ENCODE measurements around the gene LMF1.
"Not testable (repeated sequence)": the region's sequence is repeated elsewhere in the genome, so short reads cannot be mapped to it uniquely, and the experiment has no call there.

Gene LMF1

DNA sequence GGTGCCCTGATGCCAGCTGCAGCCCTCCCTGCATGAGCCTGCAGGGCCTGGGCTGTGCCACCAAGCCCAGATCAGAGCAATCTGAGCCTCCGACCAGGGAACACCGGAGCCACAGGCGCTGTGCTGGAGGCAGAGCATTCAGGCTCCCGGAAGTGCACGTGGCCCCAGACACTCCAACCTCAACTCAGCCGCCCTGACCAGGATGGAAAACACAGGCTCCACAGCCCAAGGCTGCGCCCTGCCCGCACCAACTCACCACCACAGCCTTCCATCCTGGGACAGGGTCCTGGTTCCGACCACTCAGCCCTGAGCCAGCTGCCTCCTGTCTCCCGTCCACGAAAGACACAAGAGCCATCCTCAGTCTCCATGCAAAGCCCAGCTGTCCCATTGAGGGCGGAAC is 18.5 kb downstream of the LMF1 start:
- DNase-seq (ENCODE audit: low spot score), result no peak
- TF ChIP-seq, protein P1, sequence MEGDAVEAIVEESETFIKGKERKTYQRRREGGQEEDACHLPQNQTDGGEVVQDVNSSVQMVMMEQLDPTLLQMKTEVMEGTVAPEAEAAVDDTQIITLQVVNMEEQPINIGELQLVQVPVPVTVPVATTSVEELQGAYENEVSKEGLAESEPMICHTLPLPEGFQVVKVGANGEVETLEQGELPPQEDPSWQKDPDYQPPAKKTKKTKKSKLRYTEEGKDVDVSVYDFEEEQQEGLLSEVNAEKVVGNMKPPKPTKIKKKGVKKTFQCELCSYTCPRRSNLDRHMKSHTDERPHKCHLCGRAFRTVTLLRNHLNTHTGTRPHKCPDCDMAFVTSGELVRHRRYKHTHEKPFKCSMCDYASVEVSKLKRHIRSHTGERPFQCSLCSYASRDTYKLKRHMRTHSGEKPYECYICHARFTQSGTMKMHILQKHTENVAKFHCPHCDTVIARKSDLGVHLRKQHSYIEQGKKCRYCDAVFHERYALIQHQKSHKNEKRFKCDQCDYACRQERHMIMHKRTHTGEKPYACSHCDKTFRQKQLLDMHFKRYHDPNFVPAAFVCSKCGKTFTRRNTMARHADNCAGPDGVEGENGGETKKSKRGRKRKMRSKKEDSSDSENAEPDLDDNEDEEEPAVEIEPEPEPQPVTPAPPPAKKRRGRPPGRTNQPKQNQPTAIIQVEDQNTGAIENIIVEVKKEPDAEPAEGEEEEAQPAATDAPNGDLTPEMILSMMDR (IDR thresholded peaks at IDR 0.05; ENCODE audit: extremely low read depth, missing control alignments), result no peak

- TF ChIP-seq, protein P1 (IDR thresholded peaks at IDR 0.05; ENCODE audit: extremely low read depth, missing control alignments), result no peak
- DNase-seq (ENCODE audit: low spot score), result no peak
Observed at GRCh38 chr16:951660-952301, 19.0 kb downstream of the LMF1 start.

GRCh38 chr16:950733-951573 is 19.8 kb downstream of the LMF1 start:
- DNase-seq (ENCODE audit: low spot score), result not testable (repeated sequence)

DNA sequence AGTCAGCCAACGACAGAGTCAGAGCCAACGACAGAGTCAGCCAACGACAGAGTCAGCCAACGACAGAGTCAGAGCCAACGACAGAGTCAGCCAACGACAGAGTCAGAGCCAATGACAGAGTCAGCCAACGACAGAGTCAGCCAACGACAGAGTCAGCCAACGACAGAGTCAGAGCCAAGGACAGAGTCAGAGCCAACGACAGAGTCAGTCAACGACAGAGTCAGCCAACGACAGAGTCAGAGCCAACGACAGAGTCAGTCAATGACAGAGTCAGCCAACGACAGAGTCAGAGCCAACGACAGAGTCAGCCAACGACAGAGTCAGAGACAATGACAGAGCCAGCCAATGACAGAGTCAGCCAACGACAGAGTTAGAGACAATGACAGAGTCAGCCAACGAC is 22.0 kb downstream of the LMF1 start:
- not testable (repeated sequence) for DNase-seq (ENCODE audit: low spot score)

DNA sequence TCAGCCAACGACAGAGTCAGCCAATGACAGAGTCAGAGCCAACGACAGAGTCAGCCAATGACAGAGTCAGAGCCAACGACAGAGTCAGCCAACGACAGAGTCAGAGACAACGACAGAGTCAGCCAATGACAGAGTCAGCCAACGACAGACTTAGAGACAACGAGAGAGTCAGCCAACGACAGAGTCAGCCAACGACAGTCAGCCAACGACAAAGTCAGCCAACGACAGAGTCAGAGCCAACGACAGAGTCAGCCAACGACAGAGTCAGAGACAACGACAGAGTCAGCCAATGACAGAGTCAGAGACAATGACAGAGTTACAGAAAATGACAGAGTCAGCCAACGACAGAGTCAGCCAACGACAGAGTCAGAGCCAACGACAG is 22.9 kb downstream of the LMF1 start:
- DNase-seq (ENCODE audit: low spot score), result not testable (repeated sequence)

GRCh38 chr16:947255-947921 is 23.4 kb downstream of the LMF1 start:
- TF ChIP-seq, protein P1 (IDR thresholded peaks at IDR 0.05; ENCODE audit: extremely low read depth, missing control alignments), result no peak
- DNase-seq (ENCODE audit: low spot score), result no peak

DNA sequence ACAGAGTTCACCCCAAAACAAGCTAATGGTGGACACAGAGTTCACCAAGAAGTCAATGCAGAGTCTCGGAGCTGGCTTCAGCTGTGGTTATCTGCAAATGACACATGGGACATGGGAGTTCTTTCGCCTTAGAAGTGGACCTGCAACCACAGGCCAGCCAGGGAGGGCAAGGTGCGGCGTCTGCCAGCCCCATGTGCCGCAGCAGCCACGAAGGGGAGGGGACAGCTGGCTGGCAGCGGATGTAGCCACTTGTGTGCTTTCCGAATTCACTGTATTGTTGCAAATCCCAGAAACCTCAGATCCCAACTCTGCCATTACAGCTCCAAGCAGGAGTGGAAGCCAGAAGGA is 24.8 kb downstream of the LMF1 start:
- no peak for DNase-seq (ENCODE audit: low spot score)
- TF ChIP-seq, protein P1 (IDR thresholded peaks at IDR 0.05; ENCODE audit: extremely low read depth, missing control alignments), result no peak

- TF ChIP-seq, protein P1 (IDR thresholded peaks at IDR 0.05; ENCODE audit: extremely low read depth, missing control alignments), result no peak
- DNase-seq (ENCODE audit: low spot score), result no peak
Observed at GRCh38 chr16:945271-946047, 25.3 kb downstream of the LMF1 start.
